HG03442 (cell line): Measurements from ENCODE around the gene PNLIPRP1.

Experiments
- ATAC-seq: cut with Tn5 transposase; IDR thresholded peaks from one replicate; pipeline ENCODE4 v1.9.1; 2021; ENCODE audit warnings: mild to moderate bottlenecking, moderate library complexity; ENCODE audit not compliant: unreplicated experiment

Gene PNLIPRP1

DNA sequence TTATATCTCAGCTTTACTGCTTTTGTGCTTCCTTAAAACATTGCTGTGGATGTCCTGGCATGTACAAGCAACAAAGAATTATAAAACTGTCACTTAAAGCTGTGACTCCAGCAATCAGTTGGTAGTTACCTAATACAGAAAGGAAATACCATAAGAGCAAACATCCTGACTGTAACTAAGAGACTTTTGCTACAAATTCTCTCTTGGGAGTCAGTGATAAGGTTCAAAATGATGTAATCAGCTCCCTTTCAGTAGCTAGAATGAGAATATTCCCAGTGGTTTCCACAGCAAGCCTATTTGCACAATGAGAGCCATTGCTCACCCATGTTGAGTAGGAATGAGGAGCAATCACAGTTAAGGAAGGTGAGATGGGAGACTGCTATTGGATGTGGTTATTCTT is 7.6 kb downstream of the PNLIPRP1 start:
- ATAC-seq, result no peak

DNA sequence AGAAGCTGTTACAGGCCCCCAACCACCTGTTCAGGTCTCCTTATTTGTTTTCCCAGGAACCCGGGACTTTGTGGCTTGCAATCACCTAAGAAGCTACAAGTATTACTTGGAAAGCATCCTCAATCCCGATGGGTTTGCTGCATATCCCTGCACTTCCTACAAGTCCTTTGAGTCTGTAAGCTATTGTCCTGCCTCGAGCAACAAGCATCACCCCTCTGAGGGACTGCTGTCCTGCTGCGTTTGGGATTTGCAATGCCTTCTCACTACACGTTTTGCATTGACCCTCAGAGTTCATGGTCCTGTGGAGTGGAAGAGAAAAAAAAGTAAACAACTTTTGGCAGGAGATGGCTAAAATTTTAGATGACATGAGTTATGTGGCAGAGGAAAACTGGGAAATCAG is 9.2 kb downstream of the PNLIPRP1 start:
- no peak for ATAC-seq

DNA sequence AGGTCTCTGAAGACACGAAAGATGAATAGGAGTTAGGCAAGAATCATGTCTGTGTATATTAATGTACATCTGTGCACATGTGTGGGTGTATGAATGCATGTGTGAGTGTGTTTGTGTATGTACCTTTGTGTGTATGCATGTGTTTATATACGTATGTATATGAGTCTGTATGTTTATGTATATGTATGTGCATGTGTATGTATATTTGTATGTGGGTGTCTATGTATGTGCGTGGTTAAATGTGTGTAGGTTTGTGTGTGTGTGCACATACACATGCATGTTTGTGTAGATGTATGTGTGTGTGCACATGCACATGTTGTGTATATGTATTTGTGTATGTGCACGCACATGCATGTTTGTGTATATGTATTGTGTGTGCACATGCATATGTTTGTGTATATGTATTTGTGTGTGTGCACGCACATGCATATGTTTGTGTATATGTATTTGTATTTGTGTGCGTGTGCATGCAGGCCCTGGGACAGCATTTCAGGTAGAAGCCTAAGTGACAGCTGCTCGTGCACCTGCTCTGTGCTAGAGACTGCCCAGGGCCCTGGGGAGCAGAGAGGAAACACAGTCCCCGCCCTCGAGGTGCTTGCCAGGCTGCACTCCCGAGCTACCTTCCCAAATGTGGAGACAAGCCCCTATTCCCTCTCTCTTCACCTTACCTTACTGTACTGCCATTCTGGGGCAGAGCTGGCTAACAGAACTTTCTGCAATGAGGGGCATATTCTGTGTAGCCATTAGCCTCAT is 12.1 kb downstream of the PNLIPRP1 start:
- ATAC-seq, result no peak

DNA sequence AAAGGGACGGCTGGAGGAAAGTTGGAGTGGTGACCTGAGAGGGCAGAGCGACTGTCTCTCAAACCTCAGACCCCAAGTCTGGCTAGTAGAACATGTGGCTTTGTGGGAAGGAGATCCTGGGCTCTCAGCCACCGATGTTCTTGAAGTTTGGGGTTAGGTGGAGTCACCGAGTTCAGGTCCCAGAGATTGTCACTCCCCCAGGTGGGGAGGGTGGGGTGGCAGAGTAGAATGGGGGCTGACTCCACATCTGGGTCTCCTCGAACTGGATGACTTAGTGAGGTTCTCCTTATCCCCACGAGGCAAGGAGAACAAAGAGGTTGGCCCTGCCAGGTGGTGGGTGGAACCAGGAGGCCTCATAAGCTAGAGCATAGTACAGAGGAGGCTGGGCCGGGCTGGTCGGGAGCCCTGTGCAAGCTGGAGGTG is 15.3 kb downstream of the PNLIPRP1 start:
- ATAC-seq, result no peak

DNA sequence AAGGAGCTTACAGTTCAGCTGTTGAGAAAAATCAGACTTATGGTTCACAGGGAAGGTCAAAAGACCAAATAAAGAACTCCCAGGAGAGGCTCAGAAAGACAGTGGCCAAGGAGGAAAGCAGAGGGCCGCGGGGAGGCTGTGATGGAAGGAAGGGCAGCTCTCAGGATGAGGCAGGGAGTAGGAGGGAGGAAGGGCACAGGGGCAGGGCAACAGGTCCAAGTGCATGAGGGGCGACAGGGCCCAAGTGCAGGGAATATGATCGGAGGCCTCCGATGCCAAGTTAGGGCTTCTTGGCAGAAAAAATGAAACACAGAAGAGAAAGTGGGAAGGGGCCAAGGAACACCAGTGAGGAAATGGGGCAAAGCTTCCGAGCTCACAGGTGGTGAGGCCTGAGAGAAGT is 16.6 kb downstream of the PNLIPRP1 start:
- ATAC-seq, result no peak

DNA sequence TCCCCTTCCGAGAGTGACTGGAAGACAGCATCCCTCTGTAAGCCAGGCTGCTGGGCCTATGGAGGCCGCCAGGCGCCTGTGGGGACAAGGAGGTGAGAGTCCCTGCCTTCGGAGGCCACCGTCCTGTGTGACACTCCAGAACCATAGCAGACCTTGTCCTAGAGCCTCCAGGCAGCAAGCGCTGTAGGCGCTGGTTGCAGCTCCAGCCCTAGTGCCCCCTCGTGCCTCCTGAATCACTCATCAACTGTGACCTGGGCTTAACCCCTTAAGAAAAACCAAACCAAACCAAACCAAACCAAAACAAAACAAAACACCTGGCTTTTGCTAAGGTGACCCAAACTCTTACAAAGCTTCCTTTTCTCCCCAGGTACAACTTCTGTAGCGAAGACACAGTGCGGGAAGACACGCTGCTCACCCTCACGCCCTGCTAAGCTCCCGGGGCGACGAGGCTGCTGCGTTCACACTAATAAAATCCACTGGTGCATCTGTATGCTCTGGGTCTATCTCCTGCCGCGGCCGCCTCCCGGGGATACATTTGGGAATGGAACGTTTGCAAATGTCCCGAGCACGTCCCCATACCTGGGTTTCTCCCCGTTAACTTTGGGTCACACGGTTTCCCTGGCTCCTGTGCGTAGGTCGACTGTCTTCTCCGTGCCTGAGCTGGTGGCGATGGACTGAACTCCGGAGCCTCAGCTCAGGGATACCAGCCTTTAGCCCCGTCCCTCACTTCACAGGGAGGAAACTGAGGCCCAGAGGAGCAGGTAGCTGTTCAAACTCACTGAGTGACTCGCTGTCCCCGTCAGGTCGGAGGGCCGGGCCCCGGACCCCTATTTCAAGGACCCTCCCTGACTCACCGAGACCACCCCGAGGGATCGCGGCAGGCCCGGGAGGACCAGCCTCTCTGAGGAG is 18.2 kb downstream of the PNLIPRP1 start:
- ATAC-seq, result no peak

DNA sequence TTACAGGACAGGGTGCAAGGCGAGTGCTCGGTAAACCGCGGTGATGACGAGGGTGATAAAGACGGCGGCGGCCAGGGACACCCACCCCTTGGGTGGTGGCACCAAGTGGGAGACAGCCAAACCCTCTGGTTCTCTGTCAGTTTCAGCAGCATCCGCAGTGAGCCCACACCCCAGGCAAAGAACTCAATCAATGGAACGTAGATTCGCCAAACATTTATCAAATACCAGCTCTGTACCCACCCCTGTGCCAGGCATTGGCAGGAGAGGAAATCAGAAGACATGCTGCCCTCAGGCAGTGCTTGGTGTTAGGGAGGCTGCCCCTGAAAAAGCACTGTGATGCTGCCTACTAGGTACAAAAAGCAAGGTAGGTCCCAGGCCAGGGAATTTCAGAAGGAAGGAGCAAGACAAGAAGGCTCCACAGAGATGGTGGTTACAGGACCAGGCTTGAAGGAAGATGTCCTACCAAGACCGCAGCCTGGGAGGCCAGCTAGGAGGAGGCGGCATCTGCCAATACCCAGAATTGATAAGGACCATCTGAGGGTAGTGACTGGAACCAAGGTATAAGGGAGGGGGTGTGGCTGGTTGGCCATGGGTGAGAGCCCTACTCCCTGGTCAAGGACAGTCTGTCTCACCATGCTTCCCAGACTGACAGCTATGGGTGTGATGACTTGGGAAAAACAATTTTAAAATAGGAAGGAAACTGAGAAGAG is 19.8 kb downstream of the PNLIPRP1 start:
- ATAC-seq, result no peak

DNA sequence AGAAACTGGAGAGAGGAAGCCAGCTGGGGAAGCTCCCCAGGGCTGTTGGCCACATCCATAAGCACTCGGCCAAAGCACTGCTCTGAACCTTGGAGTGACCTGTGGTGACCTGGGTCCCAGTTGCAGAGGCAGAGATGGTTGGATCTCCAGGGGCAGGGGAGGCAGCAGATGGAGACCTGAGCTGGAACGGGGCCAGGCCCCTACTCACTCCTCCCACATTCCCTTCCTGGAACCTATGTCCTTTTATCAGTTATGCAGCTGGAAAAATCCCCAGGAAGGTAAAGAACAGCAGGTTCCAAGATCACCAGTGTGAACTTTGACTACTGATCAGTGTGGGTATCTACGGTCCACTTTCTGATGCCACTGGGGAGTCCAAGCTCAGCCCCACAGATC is 20.4 kb downstream of the PNLIPRP1 start:
- ATAC-seq, result no peak

DNA sequence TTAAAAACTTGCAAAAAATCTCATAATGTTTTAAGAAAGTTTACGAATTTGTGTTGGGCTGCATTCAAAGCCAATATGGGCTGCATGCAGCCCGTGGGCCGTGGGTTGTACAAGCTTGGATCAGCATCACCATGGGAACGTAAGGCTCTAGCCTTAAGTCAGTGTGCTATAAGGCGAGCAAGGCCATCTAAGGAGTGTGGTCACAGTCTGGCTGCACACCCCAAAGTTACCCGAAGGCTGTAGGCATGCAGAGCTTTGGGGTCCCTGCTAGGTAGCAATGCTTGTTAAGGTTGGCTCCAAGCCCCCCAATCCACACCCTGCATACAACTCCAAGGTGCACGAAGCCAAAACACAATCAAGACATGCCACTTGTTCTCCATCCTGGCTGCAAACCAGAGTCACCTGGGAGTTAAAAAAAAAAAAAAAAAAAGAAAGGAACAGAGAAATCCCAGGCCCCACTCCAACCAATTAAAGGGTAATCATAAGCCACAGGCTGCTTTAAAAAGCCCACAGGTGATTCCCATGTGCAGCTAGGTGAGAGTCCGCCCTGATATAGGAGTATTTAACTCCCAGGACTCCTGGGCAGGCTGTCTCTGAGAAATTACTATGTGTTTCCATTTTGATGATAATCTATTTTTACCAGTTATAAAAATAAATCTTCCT is 21.5 kb downstream of the PNLIPRP1 start:
- no peak for ATAC-seq

DNA sequence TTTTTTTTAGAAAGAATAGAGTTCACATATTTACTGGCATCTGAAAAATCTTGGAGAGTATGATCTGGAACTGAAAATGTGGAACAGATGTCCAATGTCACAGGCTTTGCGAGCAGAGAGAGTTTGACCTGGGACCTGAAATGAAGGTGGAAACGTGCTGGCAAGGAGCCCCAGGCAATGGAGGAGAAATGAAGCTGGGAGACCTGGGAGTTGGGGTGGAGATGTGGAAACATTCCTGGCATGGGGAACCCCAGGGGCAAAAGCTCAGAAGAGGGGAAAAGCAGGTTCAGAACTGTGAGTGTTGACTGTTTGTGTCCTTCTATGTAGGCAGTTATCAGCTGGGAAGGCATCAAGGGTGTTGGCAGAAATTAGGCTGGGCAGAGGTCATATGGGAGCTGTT is 22.7 kb downstream of the PNLIPRP1 start:
- ATAC-seq, result no peak

DNA sequence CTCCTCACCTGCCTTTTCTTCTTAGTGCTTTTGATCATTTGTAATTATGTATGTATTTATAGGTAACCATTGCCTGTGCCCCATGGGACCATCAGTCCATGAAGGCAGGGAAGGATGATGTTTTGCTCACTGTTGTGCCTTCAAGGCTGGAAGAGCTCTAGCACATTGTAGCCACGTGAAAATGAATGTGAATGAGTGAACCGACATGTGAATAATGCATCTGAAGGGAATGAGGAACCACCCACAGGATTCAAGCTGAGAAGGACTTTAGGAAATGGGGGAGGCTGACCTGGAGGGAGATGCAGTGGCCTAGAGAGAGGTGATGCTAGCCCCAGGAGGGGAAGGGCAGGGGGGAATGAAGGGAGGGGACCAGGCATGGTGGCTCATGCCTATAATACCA is 24.0 kb downstream of the PNLIPRP1 start:
- ATAC-seq, result no peak

DNA sequence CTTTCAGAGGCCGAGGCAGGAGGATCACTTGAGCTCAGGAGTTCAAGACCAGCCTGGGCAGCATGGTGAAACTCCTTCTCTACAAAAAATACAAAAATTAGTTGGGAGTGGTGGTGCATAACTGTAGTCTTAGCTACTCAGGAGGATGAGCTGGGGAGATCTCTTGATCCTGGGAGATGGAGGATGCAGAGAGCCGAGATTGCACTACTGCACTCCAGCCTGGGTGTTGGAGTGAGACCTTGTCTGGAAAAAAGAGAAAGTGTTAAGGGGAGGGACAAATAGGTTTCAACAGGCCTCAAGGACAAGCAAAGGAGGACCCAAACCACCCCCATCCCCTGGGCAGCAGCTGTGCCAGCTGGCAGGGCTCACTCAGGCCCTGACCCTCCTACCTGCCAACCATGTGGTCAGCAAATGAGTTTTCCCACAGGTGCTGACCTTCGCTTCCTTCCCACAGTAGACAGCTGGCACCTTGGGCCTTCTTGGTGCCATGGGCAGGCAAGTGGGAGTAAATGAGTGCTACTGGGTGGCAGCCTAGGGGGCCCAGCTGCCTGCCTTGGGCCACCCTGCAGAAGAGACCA is 24.5 kb downstream of the PNLIPRP1 start:
- ATAC-seq, result no peak

DNA sequence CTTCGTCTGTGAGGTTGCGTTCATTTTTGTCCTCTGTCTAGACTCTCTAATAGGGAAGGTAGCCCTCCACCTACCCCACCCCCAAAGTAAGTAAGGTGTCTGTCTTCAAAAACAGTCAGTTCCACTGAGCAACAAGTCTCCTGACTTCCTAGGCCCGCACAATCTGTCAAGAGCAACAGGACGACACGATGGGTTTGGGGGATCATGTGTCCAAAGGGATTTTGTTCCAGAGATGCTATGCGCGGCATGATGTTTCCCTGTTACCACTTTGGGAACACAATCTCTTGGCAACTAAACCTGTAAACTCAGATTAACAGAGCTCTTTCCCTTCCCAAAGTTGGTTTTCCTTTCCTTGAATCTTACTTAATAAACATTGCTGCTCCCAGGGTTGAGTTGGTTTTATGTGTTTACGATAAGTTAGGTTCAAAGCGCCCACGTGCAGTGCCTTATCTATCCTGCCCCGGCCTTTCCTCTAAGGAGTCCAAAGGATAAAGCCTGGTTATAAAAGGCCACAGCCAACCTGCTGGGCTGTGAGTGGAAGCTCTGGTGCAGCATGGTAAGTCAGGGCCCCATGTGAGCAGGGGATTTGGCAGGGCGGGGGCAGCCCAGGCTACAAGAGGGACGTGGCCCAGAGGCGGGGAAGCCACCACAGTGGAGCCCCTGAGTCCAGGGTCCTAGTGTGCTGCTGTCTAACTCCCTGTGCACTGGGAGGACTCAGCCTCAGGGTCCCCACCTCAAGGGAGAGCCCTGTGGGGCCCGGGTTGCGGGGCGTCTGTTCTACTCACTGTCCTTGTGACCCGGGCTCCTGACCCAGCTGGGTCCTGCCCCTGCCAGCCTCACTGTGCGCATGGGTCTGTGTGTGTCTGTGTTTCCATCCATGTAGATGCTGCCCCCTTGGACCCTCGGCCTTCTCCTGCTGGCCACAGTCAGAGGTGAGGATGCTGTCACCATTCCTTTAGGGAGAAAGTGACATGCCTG is 30.0 kb downstream of the PNLIPRP1 start, which contains the start of gene PNLIPRP2:
PNLIPRP2 (plus strand) TSS at position 531 of the 978 bp plus-strand sequence.
- no peak for ATAC-seq

DNA sequence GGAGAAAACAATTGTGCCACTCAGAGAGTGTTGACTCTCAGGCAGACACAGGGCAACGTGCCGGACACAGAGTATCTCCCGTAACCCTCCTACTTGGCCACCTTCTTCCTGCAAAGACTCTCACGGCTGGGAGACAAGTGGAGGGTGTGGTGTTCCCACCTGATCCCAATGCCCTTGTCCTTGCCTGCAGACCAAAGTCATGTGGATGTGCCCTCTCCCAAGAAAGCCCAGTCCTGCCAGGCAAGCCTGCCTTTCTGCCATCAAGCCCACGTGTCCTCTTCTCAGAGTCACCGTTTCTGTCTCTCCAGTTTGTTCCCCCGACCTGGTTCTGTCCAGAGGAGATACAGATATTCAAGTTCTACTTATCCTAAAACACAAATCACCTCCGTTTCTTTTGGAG is 30.7 kb downstream of the PNLIPRP1 start:
- no peak for ATAC-seq

DNA sequence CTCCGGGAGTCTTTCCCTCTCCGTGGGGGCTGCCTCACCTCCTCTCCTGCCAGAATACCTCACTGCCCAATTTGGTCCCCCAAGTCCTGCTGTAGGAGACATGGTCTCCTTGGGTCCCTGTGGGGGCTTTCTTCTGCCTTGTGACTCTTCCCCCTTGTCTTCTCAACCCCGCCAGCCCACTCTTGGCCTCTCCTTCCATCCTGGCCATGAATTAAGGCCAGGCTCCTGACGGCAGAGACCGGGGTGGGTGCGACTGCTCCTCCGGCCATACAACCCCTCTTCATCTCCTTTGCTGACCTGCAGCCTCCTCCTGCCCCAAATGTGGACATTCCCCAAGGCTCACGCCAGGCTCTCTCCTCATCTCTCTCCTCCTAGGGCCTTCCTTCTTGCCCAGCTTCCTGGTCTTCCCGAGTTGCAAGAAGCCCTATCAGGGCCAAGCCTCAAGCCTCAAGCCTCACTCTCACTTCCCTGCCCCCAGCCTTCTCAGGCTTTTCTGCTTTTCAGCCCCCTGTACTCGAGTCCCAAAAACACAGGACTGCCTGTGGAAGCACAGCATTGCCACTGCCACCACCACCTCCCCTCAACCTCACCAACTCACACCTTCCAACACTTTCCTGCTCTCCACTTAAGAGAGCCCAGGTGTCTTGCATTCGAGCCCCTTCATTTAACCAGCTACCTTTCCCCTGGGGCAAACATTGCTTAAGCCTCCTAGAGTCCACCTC is 31.3 kb downstream of the PNLIPRP1 start:
- no peak for ATAC-seq

DNA sequence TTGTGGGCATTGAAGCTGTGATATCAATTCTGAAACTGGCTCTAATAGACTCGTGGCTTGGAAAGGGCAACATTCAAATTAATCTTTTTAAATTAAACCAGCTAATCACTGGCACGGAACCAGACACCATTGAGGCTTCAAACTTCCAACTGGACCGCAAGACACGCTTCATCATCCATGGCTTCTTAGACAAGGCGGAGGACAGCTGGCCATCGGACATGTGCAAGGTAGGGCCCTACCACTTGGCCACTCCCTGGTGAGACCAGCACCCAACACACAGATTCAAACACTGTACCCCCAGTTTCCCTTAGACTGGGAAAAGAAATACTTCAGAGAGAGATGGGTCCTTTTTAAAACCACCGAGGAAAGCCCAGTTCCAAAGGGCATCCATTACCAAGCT is 35.1 kb downstream of the PNLIPRP1 start:
- ATAC-seq, result no peak

DNA sequence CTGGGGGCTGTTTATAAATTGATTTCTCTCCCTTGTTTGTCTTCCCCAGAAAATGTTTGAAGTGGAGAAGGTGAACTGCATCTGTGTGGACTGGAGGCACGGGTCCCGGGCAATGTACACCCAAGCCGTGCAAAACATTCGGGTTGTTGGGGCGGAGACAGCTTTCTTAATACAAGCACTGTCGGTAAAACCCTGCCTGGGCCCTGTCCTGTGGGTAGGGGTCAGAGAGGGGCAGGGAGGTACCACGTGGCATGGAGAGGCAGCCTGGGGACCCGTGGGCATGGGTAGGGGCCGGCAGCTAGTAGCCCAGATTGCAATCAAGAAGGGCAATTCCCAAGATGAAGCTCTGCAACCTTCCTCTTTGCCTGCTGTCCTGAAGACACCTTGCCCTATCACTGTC is 36.1 kb downstream of the PNLIPRP1 start:
- no peak for ATAC-seq

DNA sequence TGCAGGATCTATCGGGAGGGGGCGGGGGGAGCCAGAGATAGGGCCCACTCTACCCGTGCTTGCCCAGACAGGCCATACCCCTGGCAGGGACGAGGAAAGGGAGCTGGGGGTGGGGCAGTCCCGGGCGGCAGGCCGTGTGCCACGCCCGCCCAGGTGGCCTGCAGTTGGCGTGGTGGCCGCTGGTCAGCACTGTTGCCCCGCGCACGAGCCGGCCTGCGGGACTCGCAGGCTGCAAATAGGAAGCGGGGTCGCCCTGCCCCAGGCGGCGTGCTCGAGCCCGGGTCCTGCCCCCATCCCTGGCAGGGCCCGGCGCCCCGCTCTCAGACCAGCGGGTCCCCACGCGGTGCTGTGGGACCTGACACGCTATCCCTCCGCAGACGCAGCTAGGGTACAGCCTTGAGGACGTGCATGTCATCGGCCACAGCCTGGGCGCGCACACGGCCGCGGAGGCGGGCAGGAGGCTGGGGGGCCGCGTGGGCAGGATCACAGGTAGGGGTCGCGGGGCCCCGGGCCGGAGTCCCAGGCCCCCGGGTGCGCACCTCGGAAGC is 36.7 kb downstream of the PNLIPRP1 start:
- no peak for ATAC-seq
